Type B pancreatic cell (in vitro differentiated cells): ENCODE data around the gene DBH. TPM values are rescaled to one million over a fixed set of nuclear protein-coding genes. Genes with fewer than 3 reads are reported as not detected.

Source experiments
- DNase-seq: peaks from one replicate; pipeline ENCODE4 v3.0.0; 2021; ENCODE audit warnings: mixed read lengths; ENCODE audit not compliant: unreplicated experiment; ENCODE audit errors: extremely low spot score
- H3K27ac Mint-ChIP-seq: 2 replicates; pipeline ENCODE4 v1.8.0; 2021; ENCODE audit warnings: mild to moderate bottlenecking, mixed read lengths
- H3K27me3 Mint-ChIP-seq: 2 replicates; pipeline ENCODE4 v1.8.0; 2021; ENCODE audit warnings: mixed read lengths
- H3K36me3 Mint-ChIP-seq: 2 replicates; pipeline ENCODE4 v1.8.0; 2021; ENCODE audit warnings: mixed read lengths
- H3K4me1 Mint-ChIP-seq: one replicate; pipeline ENCODE4 v1.8.0; 2021; ENCODE audit warnings: mixed read lengths; ENCODE audit not compliant: unreplicated experiment
- H3K4me3 Mint-ChIP-seq: 2 replicates; pipeline ENCODE4 v1.8.0; 2021; ENCODE audit warnings: mild to moderate bottlenecking, mixed read lengths
- H3K9me3 Mint-ChIP-seq: 2 replicates; pipeline ENCODE4 v1.8.0; 2021; ENCODE audit warnings: mixed read lengths
- total RNA-seq: library from RNA; stranded (reverse); gene quantifications from 2 replicates; pipeline ENCODE4 v1.2.1, GENCODE V29; 2021; ENCODE audit warnings: low replicate concordance
- TF ChIP-seq, protein P1 (sequence below): fragments of 200-600 bp; sonication (generic); conservative IDR thresholded peaks from 2 replicates; pipeline ENCODE4 v1.5.0; 2021; ENCODE audit warnings: antibody characterized with exemption, mild to moderate bottlenecking

Gene DBH
- total RNA-seq, 1 donor from 2014 or later = 0.12 TPM

DNA sequence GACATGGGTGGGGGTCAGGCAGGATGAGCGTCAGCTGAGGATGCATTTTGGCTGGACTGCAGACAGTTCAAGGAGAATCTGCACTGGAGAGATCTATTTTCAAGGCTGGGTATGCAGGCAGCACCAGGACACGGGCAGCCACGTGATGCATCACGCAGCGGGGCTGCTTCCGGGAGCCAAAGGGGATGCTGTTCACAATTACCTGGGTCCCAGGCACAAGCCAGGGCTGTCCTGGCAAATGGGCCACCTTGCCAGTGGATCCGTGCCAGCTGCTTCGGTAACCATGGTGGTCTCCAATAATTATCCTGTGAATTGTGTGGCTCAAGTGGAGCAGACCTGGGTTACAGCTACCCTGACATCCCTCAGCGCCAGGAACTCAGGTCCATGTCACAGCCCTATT is 17.5 kb downstream of the DBH start:
- DNase-seq = no peak
- Mint-ChIP-seq H3K27ac (no peak overlapping the region), H3K36me3 (no peaks in the 10 kb centered on the region), H3K27me3 (peaks cover 17% of the 10 kb centered on the region), H3K4me3 (no peak overlapping the region), H3K4me1 (peaks cover 8% of the 10 kb centered on the region), H3K9me3 (no peaks in the 10 kb centered on the region)
- TF ChIP-seq, protein P1, sequence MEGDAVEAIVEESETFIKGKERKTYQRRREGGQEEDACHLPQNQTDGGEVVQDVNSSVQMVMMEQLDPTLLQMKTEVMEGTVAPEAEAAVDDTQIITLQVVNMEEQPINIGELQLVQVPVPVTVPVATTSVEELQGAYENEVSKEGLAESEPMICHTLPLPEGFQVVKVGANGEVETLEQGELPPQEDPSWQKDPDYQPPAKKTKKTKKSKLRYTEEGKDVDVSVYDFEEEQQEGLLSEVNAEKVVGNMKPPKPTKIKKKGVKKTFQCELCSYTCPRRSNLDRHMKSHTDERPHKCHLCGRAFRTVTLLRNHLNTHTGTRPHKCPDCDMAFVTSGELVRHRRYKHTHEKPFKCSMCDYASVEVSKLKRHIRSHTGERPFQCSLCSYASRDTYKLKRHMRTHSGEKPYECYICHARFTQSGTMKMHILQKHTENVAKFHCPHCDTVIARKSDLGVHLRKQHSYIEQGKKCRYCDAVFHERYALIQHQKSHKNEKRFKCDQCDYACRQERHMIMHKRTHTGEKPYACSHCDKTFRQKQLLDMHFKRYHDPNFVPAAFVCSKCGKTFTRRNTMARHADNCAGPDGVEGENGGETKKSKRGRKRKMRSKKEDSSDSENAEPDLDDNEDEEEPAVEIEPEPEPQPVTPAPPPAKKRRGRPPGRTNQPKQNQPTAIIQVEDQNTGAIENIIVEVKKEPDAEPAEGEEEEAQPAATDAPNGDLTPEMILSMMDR = no peak

DNA sequence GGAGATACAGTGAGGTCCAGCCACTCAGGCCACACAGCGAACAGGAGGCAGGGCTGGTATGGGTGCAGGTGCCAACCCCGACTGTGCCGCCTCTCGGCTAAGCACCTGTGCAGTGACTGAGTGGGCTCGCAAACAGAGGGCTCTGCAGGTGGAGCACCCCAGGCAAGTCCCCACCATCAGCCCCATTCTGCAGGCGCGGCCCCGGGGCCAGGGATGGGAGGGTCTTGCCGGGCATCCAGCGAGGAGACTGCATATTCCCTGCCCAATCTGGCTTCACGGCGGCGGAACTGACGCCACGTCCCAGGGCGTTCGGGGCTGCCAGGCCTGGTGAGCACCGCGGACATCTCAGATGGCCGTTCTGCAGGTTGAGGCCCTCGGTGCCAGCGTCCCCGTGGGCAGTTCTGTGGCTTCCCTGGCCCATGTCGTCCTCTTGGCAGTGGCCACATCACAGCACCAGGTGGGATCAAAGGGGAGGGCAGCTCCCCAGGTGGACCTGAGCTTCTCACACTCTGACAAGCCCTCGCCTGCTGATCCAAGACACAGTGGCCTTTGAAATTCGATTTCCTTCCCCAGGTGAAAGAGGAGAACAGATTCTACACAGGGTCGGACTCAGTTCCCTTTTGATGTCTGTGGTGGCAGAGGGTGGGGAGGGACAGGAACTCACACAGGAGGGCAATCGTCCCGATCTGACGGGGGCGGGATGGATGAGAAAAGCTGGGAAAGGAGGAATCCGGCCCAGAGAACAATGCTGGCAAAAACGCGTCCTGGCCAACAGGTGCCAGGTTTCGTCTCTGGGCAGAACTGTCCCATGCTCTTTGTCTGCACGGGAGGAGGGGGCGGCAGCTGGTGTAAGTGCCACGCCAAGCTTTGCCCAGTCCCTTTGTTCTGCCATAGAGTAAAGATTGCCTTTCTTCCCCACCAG is 18.8 kb downstream of the DBH start:
- Mint-ChIP-seq H3K27ac (no peak overlapping the region), H3K4me1 (peaks cover 18% of the 10 kb centered on the region), H3K27me3 (peaks cover 16% of the 10 kb centered on the region), H3K36me3 (no peaks in the 10 kb centered on the region), H3K4me3 (no peak overlapping the region), H3K9me3 (no peaks in the 10 kb centered on the region)
- DNase-seq = no peak
- TF ChIP-seq, protein P1 = no peak

GRCh38 chr9:133655701-133656100 is 19.5 kb downstream of the DBH start:
- Mint-ChIP-seq H3K36me3 (no peaks in the 10 kb centered on the region), H3K4me1 (peaks cover 18% of the 10 kb centered on the region), H3K4me3 (no peak overlapping the region), H3K27me3 (peaks cover 16% of the 10 kb centered on the region), H3K9me3 (no peaks in the 10 kb centered on the region), H3K27ac (no peak overlapping the region)
- no peak for DNase-seq
- TF ChIP-seq, protein P1 = no peak

DNA sequence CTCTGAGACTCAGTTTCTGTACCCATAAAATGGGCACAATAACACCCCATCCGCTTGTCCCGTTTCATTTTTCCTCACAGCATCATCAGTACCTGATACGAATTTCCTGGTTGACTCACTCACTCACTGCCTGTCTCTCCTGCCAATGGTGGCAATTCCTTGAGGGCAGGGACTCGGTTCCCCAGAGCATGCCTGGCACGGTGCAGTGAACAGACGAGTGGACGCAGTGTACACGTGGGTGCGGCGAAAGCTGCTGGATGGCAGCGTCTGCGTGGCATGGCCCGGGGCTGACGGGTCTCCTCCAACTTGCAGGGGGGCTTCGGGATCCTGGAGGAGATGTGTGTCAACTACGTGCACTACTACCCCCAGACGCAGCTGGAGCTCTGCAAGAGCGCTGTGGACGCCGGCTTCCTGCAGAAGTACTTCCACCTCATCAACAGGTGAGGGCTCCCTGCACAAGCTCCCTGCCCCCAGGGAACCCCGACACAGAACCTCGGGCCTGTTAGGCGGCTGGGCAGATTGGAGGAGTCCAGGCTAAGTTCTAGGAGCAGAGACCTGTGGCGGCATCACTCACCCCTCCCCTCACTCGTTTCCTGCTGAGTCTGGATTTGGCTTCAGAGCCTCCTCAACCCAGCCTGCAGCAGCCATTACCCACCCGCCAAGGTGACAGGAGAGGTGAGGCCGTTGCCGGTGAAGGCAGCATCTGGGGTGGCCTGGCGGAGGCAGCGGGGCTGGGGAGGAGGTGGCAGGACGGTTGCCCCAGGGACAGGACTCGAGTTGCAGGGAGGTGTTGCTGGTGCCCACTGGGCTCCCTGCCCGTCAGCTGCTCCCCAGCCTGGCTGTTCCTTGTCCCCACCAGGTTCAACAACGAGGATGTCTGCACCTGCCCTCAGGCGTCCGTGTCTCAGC is 20.3 kb downstream of the DBH start:
- peaks cover 16% of the 10 kb centered on the region for H3K27me3 Mint-ChIP-seq
- H3K4me3 Mint-ChIP-seq = no peak overlapping the region
- TF ChIP-seq, protein P1 = no peak
- peaks cover 18% of the 10 kb centered on the region for H3K4me1 Mint-ChIP-seq
- no peak overlapping the region for H3K27ac Mint-ChIP-seq
- H3K36me3 Mint-ChIP-seq = no peaks in the 10 kb centered on the region
- no peak for DNase-seq
- H3K9me3 Mint-ChIP-seq = no peaks in the 10 kb centered on the region

GRCh38 chr9:133657120-133657661 is 21.0 kb downstream of the DBH start:
- DNase-seq = no peak
- Mint-ChIP-seq H3K9me3 (no peaks in the 10 kb centered on the region), H3K36me3 (no peaks in the 10 kb centered on the region), H3K27me3 (peaks cover 16% of the 10 kb centered on the region), H3K4me1 (peaks cover 18% of the 10 kb centered on the region), H3K4me3 (no peak overlapping the region), H3K27ac (peak overlapping the region; percentile 50)
- TF ChIP-seq, protein P1 = no peak
